Esophagus squamous epithelium (tissue), 5 donors: ENCODE measurements around the gene DOCK1. TPM values are rescaled to one million over a fixed set of nuclear protein-coding genes. Genes with fewer than 3 reads are reported as not detected.

Experiments
- DNase-seq: peaks from one replicate; lab custom pipeline; 2025; lab: John Stamatoyannopoulos, UW
- H3K27ac ChIP-seq, 4 donors: fragments of 200-600 bp; sonication (generic); one replicate each; pipeline ENCODE4 v1.5.1; 2016 to 2019; ENCODE audit warnings: mild to moderate bottlenecking in 1 of 4
- H3K27me3 ChIP-seq, 4 donors: fragments of 200-600 bp; sonication (generic); 1 replicate in 3 of 4; 2 replicates in 1 of 4; pipeline versions ENCODE4 v1.5.1 to v1.6.0; 2017 to 2021; ENCODE audit warnings: antibody characterized with exemption in 1 of 4
- H3K36me3 ChIP-seq, 3 donors: fragments of 200-600 bp; sonication (generic); one replicate each; pipeline ENCODE4 v1.5.1; 2016 to 2019
- H3K4me1 ChIP-seq, 3 donors: fragments of 200-600 bp; sonication (generic); one replicate each; pipeline ENCODE4 v1.5.1; 2017 to 2019
- H3K4me3 ChIP-seq, 4 donors: fragments of 200-600 bp; sonication (generic); 1 replicate in 3 of 4; 2 replicates in 1 of 4; pipeline ENCODE4 v1.5.1; 2016 to 2019; ENCODE audit warnings: mild to moderate bottlenecking in 2 of 4, moderate library complexity in 1 of 4
- H3K9me3 ChIP-seq, 3 donors: fragments of 200-600 bp; sonication (generic); one replicate each; pipeline ENCODE4 v1.5.1; 2016 to 2019
- POLR2A ChIP-seq, 4 donors: fragments of 450-650 bp; IDR thresholded peaks; one replicate each; pipeline ENCODE4 v1.6.1; 2017; ENCODE audit warnings: antibody characterized with exemption in 4 of 4, mild to moderate bottlenecking in 4 of 4, moderate library complexity in 3 of 4
- WGBS, 2 donors: methylation state at CpG; one replicate each; pipeline ENCODE4 v1.1.5; 2018; 5-methylcytosine and 5-hydroxymethylcytosine counted together
- intact Hi-C: fragments of 100-400 bp; cut with DNase I; formaldehyde crosslinking; loops from one replicate; pipeline ENCODE4 v1.15.0; 2022
- total RNA-seq, 4 donors: library from RNA; depleted of rRNA; stranded (reverse); fragments of >200 nt; gene quantifications; one replicate each; pipeline ENCODE4 v1.1.0, GENCODE V29; 2016
- TF ChIP-seq, protein P1 (sequence below), 6 experiments: fragments of 450-650 bp in 4 of 6; fragments of 200-600 bp in 2 of 6; sonication (generic) in 2 of 6; IDR thresholded peaks; one replicate each; pipeline ENCODE4 v1.5.1; 2016 to 2019; ENCODE audit warnings: antibody characterized with exemption in 6 of 6, mild to moderate bottlenecking in 4 of 6, moderate library complexity in 4 of 6
- donor health status: DM: yes; HTN: yes; CAD: no.

Gene DOCK1
- total RNA-seq, 4 donors from 2014 or later, result 31.8 to 83.4 (median 49.8) TPM

DNA sequence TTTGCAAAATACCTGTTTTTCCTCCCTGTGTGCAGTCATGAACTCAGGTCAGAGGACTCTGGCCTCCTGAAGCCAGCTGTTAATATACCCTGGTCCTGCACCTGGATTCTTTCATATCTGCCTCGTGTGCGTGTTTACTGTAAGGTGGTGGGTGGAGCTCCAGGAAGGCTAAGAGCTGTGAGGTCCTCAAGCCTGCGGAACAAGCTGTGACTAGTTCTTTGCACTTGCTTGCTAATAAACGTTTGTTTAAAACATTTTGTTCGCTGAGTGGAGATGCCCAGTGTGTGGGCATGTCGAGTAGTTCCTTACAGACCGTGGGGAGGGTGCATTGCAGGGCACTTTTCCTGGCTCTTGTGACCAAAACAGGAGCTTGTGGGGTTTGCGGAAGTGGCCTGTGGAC, 139.0 kb downstream of the DOCK1 start:
- no peak for DNase-seq
- Histone ChIP-seq H3K27me3 (no peaks in the 10 kb centered on the region), H3K27ac (peak overlapping the region in 3 of 4 donors; percentile 15 to 46 (median 44)), H3K36me3 (peaks cover 0 to 89% (median 10%) of the 10 kb centered on the region in 3 donors), H3K9me3 (no peaks in the 10 kb centered on the region), H3K4me1 (peaks cover 0 to 16% (median 2%) of the 10 kb centered on the region in 3 donors), H3K4me3 (no peak overlapping the region)
- WGBS, 2 donors, result 52 to 62% methylated on average over 6 of the region's 8 CpGs
- no peak for TF ChIP-seq POLR2A (IDR thresholded peaks at IDR 0.05)
- TF ChIP-seq, protein P1, sequence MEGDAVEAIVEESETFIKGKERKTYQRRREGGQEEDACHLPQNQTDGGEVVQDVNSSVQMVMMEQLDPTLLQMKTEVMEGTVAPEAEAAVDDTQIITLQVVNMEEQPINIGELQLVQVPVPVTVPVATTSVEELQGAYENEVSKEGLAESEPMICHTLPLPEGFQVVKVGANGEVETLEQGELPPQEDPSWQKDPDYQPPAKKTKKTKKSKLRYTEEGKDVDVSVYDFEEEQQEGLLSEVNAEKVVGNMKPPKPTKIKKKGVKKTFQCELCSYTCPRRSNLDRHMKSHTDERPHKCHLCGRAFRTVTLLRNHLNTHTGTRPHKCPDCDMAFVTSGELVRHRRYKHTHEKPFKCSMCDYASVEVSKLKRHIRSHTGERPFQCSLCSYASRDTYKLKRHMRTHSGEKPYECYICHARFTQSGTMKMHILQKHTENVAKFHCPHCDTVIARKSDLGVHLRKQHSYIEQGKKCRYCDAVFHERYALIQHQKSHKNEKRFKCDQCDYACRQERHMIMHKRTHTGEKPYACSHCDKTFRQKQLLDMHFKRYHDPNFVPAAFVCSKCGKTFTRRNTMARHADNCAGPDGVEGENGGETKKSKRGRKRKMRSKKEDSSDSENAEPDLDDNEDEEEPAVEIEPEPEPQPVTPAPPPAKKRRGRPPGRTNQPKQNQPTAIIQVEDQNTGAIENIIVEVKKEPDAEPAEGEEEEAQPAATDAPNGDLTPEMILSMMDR (IDR thresholded peaks at IDR 0.05), result no peak
- intact Hi-C loops, result no loop called here

DNA sequence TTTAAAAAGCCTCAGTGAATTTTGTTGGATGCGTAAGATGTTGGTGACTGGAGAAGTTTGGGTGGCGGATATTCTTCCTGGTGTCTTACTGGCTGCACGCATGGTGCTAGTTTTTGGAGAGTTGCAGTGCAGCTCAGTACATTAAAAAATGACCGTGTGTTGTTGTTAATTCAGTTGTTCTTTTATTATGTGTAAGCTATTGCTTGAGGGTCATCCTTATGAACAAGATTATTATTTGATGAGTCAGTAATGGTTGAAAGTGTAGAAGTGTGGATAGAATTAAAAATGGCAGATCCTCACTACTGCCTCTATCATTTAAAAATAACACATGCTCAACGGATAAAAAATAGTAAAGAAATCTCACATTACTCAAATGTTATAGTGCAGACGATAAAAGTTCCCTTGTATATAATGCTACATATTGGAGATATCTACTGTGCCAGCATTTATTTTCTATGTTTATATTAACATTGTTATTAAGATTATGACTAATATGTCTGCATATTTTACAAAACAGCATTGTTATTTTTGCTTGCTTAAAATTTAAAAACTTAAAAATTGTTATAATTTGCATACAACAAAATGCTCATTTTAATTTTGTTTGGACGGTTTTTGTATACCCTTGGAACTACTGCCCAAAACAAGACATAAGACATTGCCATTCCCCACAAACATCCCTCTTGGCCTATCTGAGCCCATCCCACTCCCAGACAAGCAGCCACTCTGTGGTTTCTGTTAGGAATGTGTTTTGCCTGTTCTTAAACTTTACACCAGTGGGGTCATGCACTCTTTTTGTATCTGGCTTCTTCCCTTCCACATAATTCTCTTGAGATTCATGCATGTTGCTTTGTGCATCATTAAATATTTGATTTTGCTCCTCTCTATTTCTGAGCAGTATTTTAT, 142.0 kb downstream of the DOCK1 start:
- peaks cover 0 to 62% (median 10%) of the 10 kb centered on the region in 3 donors for H3K36me3 ChIP-seq
- TF ChIP-seq POLR2A (IDR thresholded peaks at IDR 0.05), result no peak
- TF ChIP-seq, protein P1 (IDR thresholded peaks at IDR 0.05), result no peak
- peaks cover 0 to 16% (median 2%) of the 10 kb centered on the region in 3 donors for H3K4me1 ChIP-seq
- DNase-seq, result no peak
- no peaks in the 10 kb centered on the region for H3K27me3 ChIP-seq
- H3K9me3 ChIP-seq, result no peaks in the 10 kb centered on the region
- no peak overlapping the region for H3K27ac ChIP-seq
- intact Hi-C loops, result no loop called here
- WGBS, 2 donors, result 85 to 88% methylated on average over 7 of the region's 7 CpGs
- no peak overlapping the region for H3K4me3 ChIP-seq

DNA sequence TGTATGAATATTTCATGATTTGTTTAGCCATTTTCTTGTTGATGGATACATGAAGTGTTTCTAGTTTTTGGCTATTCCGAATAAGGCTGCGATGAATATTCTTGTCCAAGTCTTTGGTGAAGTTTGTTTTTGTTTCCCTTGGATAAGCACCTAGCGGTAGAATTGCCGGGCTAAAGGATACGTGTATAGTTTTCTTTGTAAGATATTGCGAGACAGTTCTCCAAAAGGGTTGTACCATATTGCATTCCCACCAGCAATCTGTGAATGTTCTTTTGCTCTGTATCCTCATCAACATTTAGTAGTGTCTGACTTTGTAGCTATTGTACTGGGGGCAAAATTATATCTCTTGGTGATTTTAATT, 142.6 kb downstream of the DOCK1 start:
- H3K27ac ChIP-seq, result no peak overlapping the region
- no peaks in the 10 kb centered on the region for H3K27me3 ChIP-seq
- H3K4me1 ChIP-seq, result peaks cover 0 to 16% (median 2%) of the 10 kb centered on the region in 3 donors
- H3K4me3 ChIP-seq, result no peak overlapping the region
- intact Hi-C loops, result no loop called here
- 87 to 92% methylated on average over 6 of the region's 6 CpGs for WGBS, 2 donors
- H3K36me3 ChIP-seq, result peaks cover 0 to 62% (median 10%) of the 10 kb centered on the region in 3 donors
- DNase-seq, result no peak
- TF ChIP-seq POLR2A (IDR thresholded peaks at IDR 0.05), result no peak
- TF ChIP-seq, protein P1 (IDR thresholded peaks at IDR 0.05), result no peak
- no peaks in the 10 kb centered on the region for H3K9me3 ChIP-seq

DNA sequence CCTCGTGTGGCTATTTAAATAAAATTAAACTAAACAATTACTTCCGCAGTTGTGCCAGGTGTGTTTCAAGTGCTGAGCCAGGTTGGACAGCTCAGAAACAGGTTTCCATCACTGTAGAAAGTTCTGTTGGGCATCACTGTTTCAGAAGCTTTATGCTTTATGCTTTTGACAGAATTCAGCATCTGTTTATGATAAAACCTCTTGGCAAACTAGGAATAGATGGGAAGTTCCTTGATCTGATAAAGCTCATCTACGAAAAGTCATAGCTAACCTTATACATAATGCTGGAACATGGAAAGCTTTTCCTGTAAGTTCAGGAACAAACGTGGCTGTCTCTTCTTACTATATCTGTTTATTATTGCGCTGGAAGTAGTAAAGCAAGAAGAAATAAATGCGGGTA, 143.4 kb downstream of the DOCK1 start:
- TF ChIP-seq, protein P1 (IDR thresholded peaks at IDR 0.05), result no peak
- no peak for TF ChIP-seq POLR2A (IDR thresholded peaks at IDR 0.05)
- no peak for DNase-seq
- H3K27ac ChIP-seq, result no peak overlapping the region
- intact Hi-C loops, result no loop called here
- H3K36me3 ChIP-seq, result peaks cover 0 to 62% (median 10%) of the 10 kb centered on the region in 3 donors
- H3K4me3 ChIP-seq, result no peak overlapping the region
- WGBS, 2 donors, result 82 to 88% methylated on average over 6 of the region's 6 CpGs
- H3K9me3 ChIP-seq, result no peaks in the 10 kb centered on the region
- H3K4me1 ChIP-seq, result peaks cover 0 to 13% (median 2%) of the 10 kb centered on the region in 3 donors
- H3K27me3 ChIP-seq, result no peaks in the 10 kb centered on the region

DNA sequence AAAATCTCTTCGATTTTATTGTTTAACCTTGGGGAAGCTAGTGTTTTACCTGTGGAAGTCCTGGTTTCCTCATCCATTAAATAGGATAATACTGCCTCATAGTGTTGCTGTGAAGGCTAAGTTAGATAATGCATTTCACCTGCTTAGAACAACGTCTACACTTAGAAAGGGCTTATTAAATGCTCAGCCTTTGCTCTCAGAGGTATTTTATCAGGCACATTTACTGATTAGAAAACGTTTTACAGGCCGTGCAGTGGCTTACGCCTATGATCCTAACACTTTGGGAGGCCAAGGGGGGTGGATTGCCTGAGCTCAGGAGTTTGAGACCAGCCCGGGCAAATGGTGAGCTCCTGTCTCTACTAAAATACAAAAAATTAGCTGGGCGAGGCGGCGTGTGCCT, 146.8 kb downstream of the DOCK1 start:
- H3K36me3 ChIP-seq, result peaks cover 0 to 64% (median 0%) of the 10 kb centered on the region in 3 donors
- 66 to 81% methylated on average over 5 to 9 of the region's 9 CpGs for WGBS, 2 donors
- DNase-seq, result no peak

More for the DNA sequence above, 146.8 kb downstream of the DOCK1 start:
- H3K27ac ChIP-seq, result no peak overlapping the region
- no peaks in the 10 kb centered on the region for H3K4me1 ChIP-seq
- H3K9me3 ChIP-seq, result no peaks in the 10 kb centered on the region
- no peak for TF ChIP-seq POLR2A (IDR thresholded peaks at IDR 0.05)
- TF ChIP-seq, protein P1 (IDR thresholded peaks at IDR 0.05), result no peak
- no peak overlapping the region for H3K4me3 ChIP-seq
- no peaks in the 10 kb centered on the region for H3K27me3 ChIP-seq
- intact Hi-C loops, result no loop called here
